ENCODE measurements around the gene TRPM7.
"Not testable (repeated sequence)": the region's sequence is repeated elsewhere in the genome, so short reads cannot be mapped to it uniquely, and the experiment has no call there.

Gene TRPM7

DNA sequence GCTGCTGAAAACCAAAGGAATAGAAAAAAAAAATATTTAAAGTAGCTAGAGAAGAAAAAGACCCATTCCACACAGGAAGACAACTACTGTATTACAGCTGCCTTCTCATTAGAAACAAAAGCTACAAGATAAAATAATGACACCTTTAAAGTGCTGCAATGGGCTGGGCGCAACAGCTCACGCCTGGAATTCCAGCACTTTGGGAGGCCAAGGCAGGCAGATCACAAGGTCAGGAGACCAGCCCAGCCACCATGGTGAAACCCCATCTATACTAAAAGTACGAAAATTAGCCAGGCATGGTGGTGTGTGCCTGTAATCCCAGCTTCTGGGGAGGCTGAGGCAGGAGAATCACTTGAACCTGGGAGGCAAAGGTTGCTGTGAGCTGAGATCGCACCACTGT, 31.0 kb downstream of the TRPM7 start:
- Histone ChIP-seq H3K36me3 (ENCODE audit: control insufficient read depth in 2 of 2, insufficient read depth in 2 of 2, low read length in 2 of 2) (peaks cover 11 to 16% of the 10 kb centered on the region in 2 donors), H3K4me1 (ENCODE audit: control insufficient read depth, insufficient read depth, low read length) (no peaks in the 10 kb centered on the region), H3K9me3 (ENCODE audit: control insufficient read depth in 2 of 2, low read length in 2 of 2) (no peaks in the 10 kb centered on the region), H3K9ac (ENCODE audit: low read length in 2 of 2) (no peak overlapping the region), H3K27ac (ENCODE audit: low read length) (no peak overlapping the region), H3K27me3 (ENCODE audit: control insufficient read depth in 1 of 2, insufficient read depth in 2 of 2, low read length in 2 of 2) (no peaks in the 10 kb centered on the region), H3K4me3 (ENCODE audit: low read length in 2 of 2) (no peak overlapping the region)

DNA sequence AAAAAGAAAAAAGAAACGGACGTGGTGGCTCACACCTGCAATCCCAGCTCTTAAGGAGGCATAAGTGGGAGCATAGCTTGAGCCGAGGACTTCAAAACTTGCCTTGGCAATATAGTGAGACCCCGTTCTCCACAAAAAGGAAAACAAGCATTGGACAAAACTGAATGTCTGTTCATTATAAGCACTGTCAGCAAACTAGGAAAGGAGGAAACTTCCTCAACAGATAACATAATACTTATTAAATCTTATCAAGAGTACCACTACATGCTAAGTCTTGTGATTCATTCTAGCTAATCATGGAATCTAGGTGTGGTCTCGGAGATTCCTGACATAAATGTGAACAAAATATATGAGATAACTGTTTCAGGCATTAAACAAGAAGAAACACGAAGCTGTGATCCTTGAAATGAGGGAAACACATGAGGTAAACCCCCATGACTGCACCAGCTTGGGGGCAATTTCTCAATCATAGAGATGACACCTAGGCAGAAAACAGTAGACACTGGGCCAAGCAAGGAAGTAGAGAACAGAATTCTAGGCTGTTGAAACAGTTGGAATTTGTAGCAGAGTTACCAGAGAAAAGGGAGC, 33.3 kb downstream of the TRPM7 start:
- no peaks in the 10 kb centered on the region for H3K9me3 ChIP-seq (ENCODE audit: control insufficient read depth in 2 of 2, low read length in 2 of 2)
- H3K9ac ChIP-seq (ENCODE audit: low read length in 2 of 2), result no peak overlapping the region
- peaks cover 13 to 20% of the 10 kb centered on the region in 2 donors for H3K36me3 ChIP-seq (ENCODE audit: control insufficient read depth in 2 of 2, insufficient read depth in 2 of 2, low read length in 2 of 2)
- no peaks in the 10 kb centered on the region for H3K4me1 ChIP-seq (ENCODE audit: control insufficient read depth, insufficient read depth, low read length)
- H3K27me3 ChIP-seq (ENCODE audit: control insufficient read depth in 1 of 2, insufficient read depth in 2 of 2, low read length in 2 of 2), result no peaks in the 10 kb centered on the region
- no peak overlapping the region for H3K4me3 ChIP-seq (ENCODE audit: low read length in 2 of 2)
- no peak overlapping the region for H3K27ac ChIP-seq (ENCODE audit: low read length)

DNA sequence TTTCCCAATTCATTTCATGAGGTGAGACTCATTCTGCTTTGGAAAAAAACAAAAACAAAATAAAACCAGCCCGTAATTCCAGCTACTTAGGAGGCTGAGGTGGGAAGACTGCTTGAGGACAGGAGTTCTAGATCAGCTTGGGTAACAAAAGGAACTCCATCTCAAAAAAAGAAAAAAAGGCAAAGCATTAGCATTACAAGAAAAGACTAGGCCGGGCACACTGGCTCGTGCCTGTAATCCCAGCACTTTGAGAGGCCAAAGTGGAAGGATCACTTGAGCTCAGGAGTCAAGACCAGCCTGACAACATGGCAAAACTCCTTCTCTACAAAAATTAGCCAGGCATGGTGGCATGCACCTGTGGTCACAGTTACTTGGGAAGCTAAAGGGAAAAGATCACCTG, 33.9 kb downstream of the TRPM7 start:
- Histone ChIP-seq H3K9me3 (ENCODE audit: control insufficient read depth in 2 of 2, low read length in 2 of 2) (no peaks in the 10 kb centered on the region), H3K4me3 (ENCODE audit: low read length in 2 of 2) (no peak overlapping the region), H3K9ac (ENCODE audit: low read length in 2 of 2) (no peak overlapping the region), H3K36me3 (ENCODE audit: control insufficient read depth in 2 of 2, insufficient read depth in 2 of 2, low read length in 2 of 2) (peaks cover 14 to 20% of the 10 kb centered on the region in 2 donors), H3K27me3 (ENCODE audit: control insufficient read depth in 1 of 2, insufficient read depth in 2 of 2, low read length in 2 of 2) (no peaks in the 10 kb centered on the region), H3K4me1 (ENCODE audit: control insufficient read depth, insufficient read depth, low read length) (no peaks in the 10 kb centered on the region), H3K27ac (ENCODE audit: low read length) (no peak overlapping the region)

DNA sequence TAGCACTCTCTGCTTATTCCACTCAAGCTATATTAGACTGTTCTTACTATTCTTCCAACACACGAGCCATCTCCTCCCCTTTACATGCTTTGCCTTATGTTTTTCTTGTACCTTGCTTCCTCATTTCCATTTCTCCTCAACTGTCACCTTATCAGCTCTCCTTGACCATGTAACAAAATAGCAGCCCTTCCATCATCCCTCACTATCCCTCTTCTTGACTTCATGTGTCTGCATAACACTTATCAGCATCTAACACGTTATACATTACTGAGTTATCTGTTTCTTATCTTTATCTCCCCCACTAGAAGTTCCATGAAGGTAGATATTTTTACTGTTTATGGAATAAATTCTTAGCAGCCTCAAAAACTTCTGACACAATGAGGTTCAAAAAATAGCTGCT, 45.3 kb downstream of the TRPM7 start:
- peaks cover 11 to 19% of the 10 kb centered on the region in 2 donors for H3K36me3 ChIP-seq (ENCODE audit: control insufficient read depth in 2 of 2, insufficient read depth in 2 of 2, low read length in 2 of 2)
- H3K4me3 ChIP-seq (ENCODE audit: low read length in 2 of 2), result no peak overlapping the region
- H3K27ac ChIP-seq (ENCODE audit: low read length), result no peak overlapping the region
- no peaks in the 10 kb centered on the region for H3K27me3 ChIP-seq (ENCODE audit: control insufficient read depth in 1 of 2, insufficient read depth in 2 of 2, low read length in 2 of 2)
- H3K4me1 ChIP-seq (ENCODE audit: control insufficient read depth, insufficient read depth, low read length), result no peaks in the 10 kb centered on the region
- H3K9ac ChIP-seq (ENCODE audit: low read length in 2 of 2), result no peak overlapping the region
- no peaks in the 10 kb centered on the region for H3K9me3 ChIP-seq (ENCODE audit: control insufficient read depth in 2 of 2, low read length in 2 of 2)

DNA sequence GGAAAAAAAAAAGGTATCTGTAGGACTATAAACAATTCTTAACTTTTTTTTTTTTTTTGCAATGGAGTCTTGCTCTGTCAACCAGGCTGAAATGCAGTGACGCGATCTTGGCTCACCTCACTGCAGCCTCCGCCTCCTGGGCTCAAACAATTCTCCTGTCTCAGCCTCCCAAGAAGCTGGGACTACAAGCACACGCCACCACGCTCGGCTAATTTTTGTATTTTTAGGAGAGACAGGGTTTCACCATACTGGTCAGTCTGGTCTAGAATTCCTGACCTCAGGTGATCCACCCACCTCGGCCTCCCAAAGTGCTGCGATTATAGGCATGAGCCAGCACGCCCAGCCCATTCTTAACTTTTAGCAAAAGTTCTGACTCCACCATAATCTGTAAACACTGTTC, 50.5 kb downstream of the TRPM7 start:
- Histone ChIP-seq H3K27ac (ENCODE audit: low read length) (no peak overlapping the region), H3K4me3 (ENCODE audit: low read length in 2 of 2) (no peak overlapping the region), H3K36me3 (ENCODE audit: control insufficient read depth in 2 of 2, insufficient read depth in 2 of 2, low read length in 2 of 2) (peaks cover 9 to 14% of the 10 kb centered on the region in 2 donors), H3K27me3 (ENCODE audit: control insufficient read depth in 1 of 2, insufficient read depth in 2 of 2, low read length in 2 of 2) (no peaks in the 10 kb centered on the region), H3K9me3 (ENCODE audit: control insufficient read depth in 2 of 2, low read length in 2 of 2) (no peaks in the 10 kb centered on the region), H3K9ac (ENCODE audit: low read length in 2 of 2) (no peak overlapping the region), H3K4me1 (ENCODE audit: control insufficient read depth, insufficient read depth, low read length) (no peaks in the 10 kb centered on the region)

DNA sequence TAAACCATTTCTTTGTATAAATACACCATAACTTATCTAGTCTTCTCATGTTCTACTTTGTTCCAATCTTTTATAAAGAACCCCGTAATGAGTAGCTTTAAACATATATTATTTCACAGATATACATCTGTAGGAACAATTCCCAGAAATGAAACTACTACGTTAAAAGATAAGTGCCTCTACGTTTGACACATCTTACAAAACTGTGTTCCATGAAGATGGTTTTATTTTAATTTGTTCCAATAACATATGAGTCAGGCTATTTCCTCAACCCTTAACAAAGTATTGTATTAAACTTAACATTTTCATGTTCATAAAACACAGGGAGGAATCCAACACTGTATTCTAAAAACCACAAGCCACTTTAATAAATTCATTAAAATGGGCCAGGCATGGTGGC, 52.9 kb downstream of the TRPM7 start:
- Histone ChIP-seq H3K4me3 (ENCODE audit: low read length in 2 of 2) (no peak overlapping the region), H3K36me3 (ENCODE audit: control insufficient read depth in 2 of 2, insufficient read depth in 2 of 2, low read length in 2 of 2) (peaks cover 13 to 25% of the 10 kb centered on the region in 2 donors), H3K9me3 (ENCODE audit: control insufficient read depth in 2 of 2, low read length in 2 of 2) (no peaks in the 10 kb centered on the region), H3K4me1 (ENCODE audit: control insufficient read depth, insufficient read depth, low read length) (no peaks in the 10 kb centered on the region), H3K27ac (ENCODE audit: low read length) (no peak overlapping the region), H3K27me3 (ENCODE audit: control insufficient read depth in 1 of 2, insufficient read depth in 2 of 2, low read length in 2 of 2) (no peaks in the 10 kb centered on the region), H3K9ac (ENCODE audit: low read length in 2 of 2) (no peak overlapping the region)

DNA sequence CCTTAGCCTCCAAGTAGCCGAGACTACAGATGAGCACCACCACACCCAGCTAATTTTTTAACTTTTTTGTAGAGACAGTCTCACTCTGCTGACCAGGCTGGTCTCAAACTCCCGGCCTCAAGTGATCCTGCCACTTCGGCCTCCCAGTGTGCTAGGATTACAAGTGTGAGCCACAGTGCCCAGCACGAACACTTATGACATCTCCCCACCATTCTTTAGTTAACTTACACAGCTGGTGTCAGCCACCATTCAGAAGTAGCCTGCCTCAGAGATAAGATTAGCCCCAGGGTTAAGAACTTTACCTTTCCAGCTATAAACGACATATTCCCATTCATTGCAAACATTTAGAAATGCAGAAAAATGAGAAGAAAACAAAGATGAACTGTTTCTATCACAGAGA, 58.2 kb downstream of the TRPM7 start:
- Histone ChIP-seq H3K9ac (ENCODE audit: low read length in 2 of 2) (no peak overlapping the region), H3K4me1 (ENCODE audit: control insufficient read depth, insufficient read depth, low read length) (no peaks in the 10 kb centered on the region), H3K36me3 (ENCODE audit: control insufficient read depth in 2 of 2, insufficient read depth in 2 of 2, low read length in 2 of 2) (peaks cover 13 to 25% of the 10 kb centered on the region in 2 donors), H3K27ac (ENCODE audit: low read length) (no peak overlapping the region), H3K27me3 (ENCODE audit: control insufficient read depth in 1 of 2, insufficient read depth in 2 of 2, low read length in 2 of 2) (no peaks in the 10 kb centered on the region), H3K4me3 (ENCODE audit: low read length in 2 of 2) (no peak overlapping the region), H3K9me3 (ENCODE audit: control insufficient read depth in 2 of 2, low read length in 2 of 2) (no peaks in the 10 kb centered on the region)

DNA sequence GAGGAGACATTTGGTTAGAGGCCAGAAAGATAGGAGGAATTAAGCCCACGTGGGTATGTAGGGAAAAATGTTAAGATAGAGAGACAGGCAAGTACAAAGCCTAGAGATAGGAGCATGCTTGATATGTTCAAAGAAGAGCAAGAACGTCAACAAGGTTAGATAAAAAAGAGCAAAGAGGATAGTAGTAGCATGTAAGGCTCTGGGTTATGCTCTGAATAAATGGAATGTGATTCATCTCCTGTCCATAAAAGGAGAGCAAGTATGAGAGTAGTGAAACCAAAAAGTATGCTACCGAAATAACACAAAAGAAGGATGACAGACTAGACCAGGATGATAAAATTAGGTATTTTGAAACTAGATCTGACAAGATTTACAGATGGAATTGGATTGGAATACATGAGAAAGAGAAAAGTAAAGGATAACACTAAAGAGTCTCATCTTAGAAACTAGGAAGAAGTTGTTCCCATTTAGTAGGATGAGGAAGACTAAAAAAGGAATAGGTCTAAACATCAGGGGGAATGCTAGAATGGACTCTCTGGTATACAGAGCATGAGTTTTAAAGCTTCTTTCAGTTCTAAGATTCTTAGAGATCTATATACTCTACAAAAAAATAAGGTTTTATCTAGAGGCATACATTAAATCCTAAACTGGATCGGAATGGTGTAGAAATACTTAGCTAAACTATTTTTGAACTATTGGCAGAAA, 59.1 kb downstream of the TRPM7 start:
- H3K9me3 ChIP-seq (ENCODE audit: control insufficient read depth in 2 of 2, low read length in 2 of 2), result no peaks in the 10 kb centered on the region
- no peak overlapping the region for H3K27ac ChIP-seq (ENCODE audit: low read length)
- no peaks in the 10 kb centered on the region for H3K27me3 ChIP-seq (ENCODE audit: control insufficient read depth in 1 of 2, insufficient read depth in 2 of 2, low read length in 2 of 2)
- peaks cover 13 to 25% of the 10 kb centered on the region in 2 donors for H3K36me3 ChIP-seq (ENCODE audit: control insufficient read depth in 2 of 2, insufficient read depth in 2 of 2, low read length in 2 of 2)
- no peak overlapping the region for H3K4me3 ChIP-seq (ENCODE audit: low read length in 2 of 2)
- no peaks in the 10 kb centered on the region for H3K4me1 ChIP-seq (ENCODE audit: control insufficient read depth, insufficient read depth, low read length)
- no peak overlapping the region for H3K9ac ChIP-seq (ENCODE audit: low read length in 2 of 2)

DNA sequence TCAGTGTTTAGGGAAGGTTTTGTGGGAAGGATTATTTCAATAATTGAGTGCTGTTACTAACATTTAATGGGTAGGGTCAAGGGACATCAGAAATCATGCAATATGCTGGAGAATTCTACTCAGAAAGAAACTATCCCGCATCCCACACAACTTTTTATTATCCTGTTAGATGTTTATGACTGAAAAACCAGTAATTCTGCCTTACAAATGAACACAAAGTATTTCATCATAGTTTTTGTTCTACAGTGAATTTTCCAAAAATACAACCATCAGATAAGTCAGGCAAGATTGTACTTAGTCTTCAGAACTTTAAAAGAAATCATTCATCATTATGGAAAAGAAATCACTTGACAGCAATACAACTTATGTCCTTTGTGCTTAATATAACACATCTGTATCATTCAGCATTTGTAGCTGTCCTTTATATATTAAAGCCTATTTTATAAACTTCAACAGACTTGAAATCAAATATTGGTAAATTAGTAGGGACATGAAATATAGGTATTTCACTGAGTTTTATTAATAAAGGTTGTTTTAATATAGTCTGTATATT, 61.9 kb downstream of the TRPM7 start:
- Histone ChIP-seq H3K36me3 (ENCODE audit: control insufficient read depth in 2 of 2, insufficient read depth in 2 of 2, low read length in 2 of 2) (peaks cover 2 to 12% of the 10 kb centered on the region in 2 donors), H3K4me1 (ENCODE audit: control insufficient read depth, insufficient read depth, low read length) (no peaks in the 10 kb centered on the region), H3K27ac (ENCODE audit: low read length) (no peak overlapping the region), H3K9ac (ENCODE audit: low read length in 2 of 2) (no peak overlapping the region), H3K27me3 (ENCODE audit: control insufficient read depth in 1 of 2, insufficient read depth in 2 of 2, low read length in 2 of 2) (no peaks in the 10 kb centered on the region), H3K4me3 (ENCODE audit: low read length in 2 of 2) (no peak overlapping the region), H3K9me3 (ENCODE audit: control insufficient read depth in 2 of 2, low read length in 2 of 2) (no peaks in the 10 kb centered on the region)

DNA sequence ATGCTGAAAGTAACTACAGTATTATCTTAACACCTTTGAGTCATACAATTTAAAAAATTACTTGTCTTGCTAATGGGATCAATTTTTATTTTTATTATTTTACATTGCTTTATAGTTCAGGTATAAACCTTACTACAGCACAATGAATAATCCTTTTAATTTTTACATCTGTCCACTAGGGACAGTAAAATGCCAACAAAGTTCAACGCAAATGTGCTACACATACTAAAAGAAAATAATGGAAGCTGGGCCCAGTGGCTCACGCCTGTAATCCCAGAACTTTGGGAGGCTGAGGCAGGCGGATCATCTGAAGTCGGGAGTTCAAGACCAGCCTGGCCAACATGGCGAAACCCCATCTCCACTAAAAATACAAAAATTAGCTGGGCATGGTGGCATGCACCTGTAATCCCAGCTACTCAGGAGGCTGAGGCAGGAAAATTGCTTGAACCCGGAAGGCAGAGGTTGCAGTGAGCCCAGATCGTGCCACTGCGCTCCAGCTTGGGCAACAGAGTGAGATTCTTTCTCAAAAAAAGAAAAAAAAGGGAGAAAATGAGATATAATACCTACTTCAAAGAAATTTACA, 64.1 kb downstream of the TRPM7 start:
- H3K4me1 ChIP-seq (ENCODE audit: control insufficient read depth, insufficient read depth, low read length); H3K27ac ChIP-seq (ENCODE audit: low read length); H3K4me3 ChIP-seq (ENCODE audit: low read length in 2 of 2); H3K27me3 ChIP-seq (ENCODE audit: control insufficient read depth in 1 of 2, insufficient read depth in 2 of 2, low read length in 2 of 2); H3K9ac ChIP-seq (ENCODE audit: low read length in 2 of 2); H3K36me3 ChIP-seq (ENCODE audit: control insufficient read depth in 2 of 2, insufficient read depth in 2 of 2, low read length in 2 of 2); H3K9me3 ChIP-seq (ENCODE audit: control insufficient read depth in 2 of 2, low read length in 2 of 2): not testable (repeated sequence)

DNA sequence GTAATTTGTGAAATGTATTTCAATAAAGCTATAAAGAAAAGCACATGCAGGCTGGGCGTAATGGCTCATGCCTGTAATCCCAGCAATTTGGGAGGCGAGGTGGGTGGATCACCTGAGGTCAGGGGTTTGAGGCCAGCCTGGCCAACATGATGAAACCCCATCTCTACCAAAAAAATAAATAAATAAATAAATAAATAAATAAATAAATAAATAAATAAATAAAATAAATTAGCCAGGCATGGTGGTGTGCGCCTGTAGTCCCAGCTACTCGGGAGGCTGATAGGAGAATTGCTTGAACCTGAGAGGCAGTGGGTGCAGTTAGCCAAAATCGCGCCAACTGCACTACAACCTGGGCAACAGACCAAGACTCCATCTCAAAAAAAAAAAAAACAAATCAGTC, 69.6 kb downstream of the TRPM7 start:
- not testable (repeated sequence) for H3K27ac ChIP-seq (ENCODE audit: low read length); H3K9me3 ChIP-seq (ENCODE audit: control insufficient read depth in 2 of 2, low read length in 2 of 2); H3K4me1 ChIP-seq (ENCODE audit: control insufficient read depth, insufficient read depth, low read length); H3K4me3 ChIP-seq (ENCODE audit: low read length in 2 of 2); H3K27me3 ChIP-seq (ENCODE audit: control insufficient read depth in 1 of 2, insufficient read depth in 2 of 2, low read length in 2 of 2); H3K9ac ChIP-seq (ENCODE audit: low read length in 2 of 2); H3K36me3 ChIP-seq (ENCODE audit: control insufficient read depth in 2 of 2, insufficient read depth in 2 of 2, low read length in 2 of 2)
